Muscle layer of colon (tissue), 2 donors: ENCODE measurements around the gene LTBR.

ENCODE experiments used
- H3K27ac ChIP-seq: one replicate; pipeline ENCODE4 v1.7.0; 2013; ENCODE audit warnings: low read depth, mild to moderate bottlenecking, low read length, moderate library complexity
- H3K27me3 ChIP-seq, 2 donors: one replicate each; pipeline ENCODE4 v1.7.0; 2013; ENCODE audit warnings: low read length in 2 of 2, mild to moderate bottlenecking in 2 of 2; ENCODE audit not compliant: insufficient read depth in 2 of 2, control insufficient read depth in 1 of 2
- H3K36me3 ChIP-seq: one replicate; pipeline ENCODE4 v1.7.0; 2013; ENCODE audit warnings: mild to moderate bottlenecking, low read length; ENCODE audit not compliant: insufficient read depth
- H3K4me1 ChIP-seq: one replicate; pipeline ENCODE4 v1.7.0; 2013; ENCODE audit warnings: mild to moderate bottlenecking, low read length; ENCODE audit not compliant: insufficient read depth
- H3K4me3 ChIP-seq, 2 donors: one replicate each; pipeline ENCODE4 v1.7.0; 2013; ENCODE audit warnings: low read length in 2 of 2, low read depth in 1 of 2, mild to moderate bottlenecking in 1 of 2, moderate library complexity in 1 of 2
- H3K9ac ChIP-seq: one replicate; pipeline ENCODE4 v1.7.0; 2013; ENCODE audit warnings: low read length
- H3K9me3 ChIP-seq: one replicate; pipeline ENCODE4 v1.7.0; 2013; ENCODE audit warnings: mild to moderate bottlenecking, low read length
- donor health status: abdominal sarcoma.
- donor health status: Adenocarcinoma of cecum.

LTBR gene

GRCh38 chr12:6352193-6353173 lies 31.5 kb upstream of the LTBR start:
- H3K27me3 ChIP-seq = no peaks in the 10 kb centered on the region
- H3K4me3 ChIP-seq = no peak overlapping the region
- H3K36me3 ChIP-seq = no peaks in the 10 kb centered on the region
- no peaks in the 10 kb centered on the region for H3K4me1 ChIP-seq
- H3K9me3 ChIP-seq = no peaks in the 10 kb centered on the region
- H3K9ac ChIP-seq = no peak overlapping the region
- H3K27ac ChIP-seq = no peak overlapping the region

GRCh38 chr12:6354495-6355393 lies 29.2 kb upstream of the LTBR start:
- no peaks in the 10 kb centered on the region for H3K27me3 ChIP-seq
- H3K27ac ChIP-seq = no peak overlapping the region
- H3K36me3 ChIP-seq = no peaks in the 10 kb centered on the region
- no peaks in the 10 kb centered on the region for H3K4me1 ChIP-seq
- H3K9me3 ChIP-seq = no peaks in the 10 kb centered on the region
- H3K4me3 ChIP-seq = no peak overlapping the region
- H3K9ac ChIP-seq = no peak overlapping the region

GRCh38 chr12:6355491-6356373 lies 28.2 kb upstream of the LTBR start:
- Histone ChIP-seq H3K27ac (no peak overlapping the region), H3K9me3 (no peaks in the 10 kb centered on the region), H3K36me3 (no peaks in the 10 kb centered on the region), H3K4me1 (peaks cover 6% of the 10 kb centered on the region), H3K4me3 (no peak overlapping the region), H3K27me3 (no peaks in the 10 kb centered on the region), H3K9ac (no peak overlapping the region)

GRCh38 chr12:6356374-6356820 lies 27.6 kb upstream of the LTBR start:
- no peak overlapping the region for H3K4me3 ChIP-seq
- H3K36me3 ChIP-seq = no peaks in the 10 kb centered on the region
- H3K9me3 ChIP-seq = no peaks in the 10 kb centered on the region
- H3K27ac ChIP-seq = no peak overlapping the region
- no peaks in the 10 kb centered on the region for H3K27me3 ChIP-seq
- H3K9ac ChIP-seq = no peak overlapping the region
- peaks cover 13% of the 10 kb centered on the region for H3K4me1 ChIP-seq

GRCh38 chr12:6358881-6359280 lies 25.1 kb upstream of the LTBR start:
- Histone ChIP-seq H3K27me3 (no peaks in the 10 kb centered on the region), H3K36me3 (no peaks in the 10 kb centered on the region), H3K4me3 (no peak overlapping the region), H3K4me1 (peaks cover 13% of the 10 kb centered on the region), H3K9me3 (no peaks in the 10 kb centered on the region), H3K27ac (no peak overlapping the region), H3K9ac (no peak overlapping the region)

GRCh38 chr12:6360080-6360571 lies 23.8 kb upstream of the LTBR start:
- H3K27ac ChIP-seq = peak overlapping the region; percentile 10
- no peaks in the 10 kb centered on the region for H3K27me3 ChIP-seq
- H3K36me3 ChIP-seq = no peaks in the 10 kb centered on the region
- H3K4me1 ChIP-seq = peaks cover 17% of the 10 kb centered on the region
- H3K9me3 ChIP-seq = no peaks in the 10 kb centered on the region
- H3K9ac ChIP-seq = no peak overlapping the region
- no peak overlapping the region for H3K4me3 ChIP-seq

GRCh38 chr12:6360578-6361490 lies 23.1 kb upstream of the LTBR start:
- Histone ChIP-seq H3K4me3 (no peak overlapping the region), H3K9ac (no peak overlapping the region), H3K4me1 (peaks cover 17% of the 10 kb centered on the region), H3K27ac (peak overlapping the region; percentile 60), H3K27me3 (no peaks in the 10 kb centered on the region), H3K9me3 (no peaks in the 10 kb centered on the region), H3K36me3 (no peaks in the 10 kb centered on the region)

- Histone ChIP-seq H3K27me3 (no peaks in the 10 kb centered on the region), H3K4me3 (no peak overlapping the region), H3K4me1 (peaks cover 17% of the 10 kb centered on the region), H3K9ac (no peak overlapping the region), H3K9me3 (no peaks in the 10 kb centered on the region), H3K27ac (no peak overlapping the region), H3K36me3 (no peaks in the 10 kb centered on the region)
Measured at GRCh38 chr12:6361834-6362233, 22.1 kb upstream of the LTBR start.

- Histone ChIP-seq H3K27ac (no peak overlapping the region), H3K4me3 (no peak overlapping the region), H3K27me3 (no peaks in the 10 kb centered on the region), H3K9me3 (no peaks in the 10 kb centered on the region), H3K4me1 (peaks cover 17% of the 10 kb centered on the region), H3K36me3 (no peaks in the 10 kb centered on the region), H3K9ac (no peak overlapping the region)
Measured at GRCh38 chr12:6362403-6362802, 21.6 kb upstream of the LTBR start.

- no peak overlapping the region for H3K9ac ChIP-seq
- H3K36me3 ChIP-seq = no peaks in the 10 kb centered on the region
- H3K4me1 ChIP-seq = peaks cover 21% of the 10 kb centered on the region
- H3K27ac ChIP-seq = peak overlapping the region; percentile 95
- peak overlapping the region in 1 of 2 donors; percentile 80 for H3K4me3 ChIP-seq
- no peaks in the 10 kb centered on the region for H3K9me3 ChIP-seq
- no peaks in the 10 kb centered on the region for H3K27me3 ChIP-seq
Measured at GRCh38 chr12:6363010-6363329, 21.0 kb upstream of the LTBR start.
